Measurements from ENCODE around the gene SVIL.

SVIL gene, protein sequence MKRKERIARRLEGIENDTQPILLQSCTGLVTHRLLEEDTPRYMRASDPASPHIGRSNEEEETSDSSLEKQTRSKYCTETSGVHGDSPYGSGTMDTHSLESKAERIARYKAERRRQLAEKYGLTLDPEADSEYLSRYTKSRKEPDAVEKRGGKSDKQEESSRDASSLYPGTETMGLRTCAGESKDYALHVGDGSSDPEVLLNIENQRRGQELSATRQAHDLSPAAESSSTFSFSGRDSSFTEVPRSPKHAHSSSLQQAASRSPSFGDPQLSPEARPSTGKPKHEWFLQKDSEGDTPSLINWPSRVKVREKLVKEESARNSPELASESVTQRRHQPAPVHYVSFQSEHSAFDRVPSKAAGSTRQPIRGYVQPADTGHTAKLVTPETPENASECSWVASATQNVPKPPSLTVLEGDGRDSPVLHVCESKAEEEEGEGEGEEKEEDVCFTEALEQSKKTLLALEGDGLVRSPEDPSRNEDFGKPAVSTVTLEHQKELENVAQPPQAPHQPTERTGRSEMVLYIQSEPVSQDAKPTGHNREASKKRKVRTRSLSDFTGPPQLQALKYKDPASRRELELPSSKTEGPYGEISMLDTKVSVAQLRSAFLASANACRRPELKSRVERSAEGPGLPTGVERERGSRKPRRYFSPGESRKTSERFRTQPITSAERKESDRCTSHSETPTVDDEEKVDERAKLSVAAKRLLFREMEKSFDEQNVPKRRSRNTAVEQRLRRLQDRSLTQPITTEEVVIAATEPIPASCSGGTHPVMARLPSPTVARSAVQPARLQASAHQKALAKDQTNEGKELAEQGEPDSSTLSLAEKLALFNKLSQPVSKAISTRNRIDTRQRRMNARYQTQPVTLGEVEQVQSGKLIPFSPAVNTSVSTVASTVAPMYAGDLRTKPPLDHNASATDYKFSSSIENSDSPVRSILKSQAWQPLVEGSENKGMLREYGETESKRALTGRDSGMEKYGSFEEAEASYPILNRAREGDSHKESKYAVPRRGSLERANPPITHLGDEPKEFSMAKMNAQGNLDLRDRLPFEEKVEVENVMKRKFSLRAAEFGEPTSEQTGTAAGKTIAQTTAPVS (N-terminal part only)

DNA sequence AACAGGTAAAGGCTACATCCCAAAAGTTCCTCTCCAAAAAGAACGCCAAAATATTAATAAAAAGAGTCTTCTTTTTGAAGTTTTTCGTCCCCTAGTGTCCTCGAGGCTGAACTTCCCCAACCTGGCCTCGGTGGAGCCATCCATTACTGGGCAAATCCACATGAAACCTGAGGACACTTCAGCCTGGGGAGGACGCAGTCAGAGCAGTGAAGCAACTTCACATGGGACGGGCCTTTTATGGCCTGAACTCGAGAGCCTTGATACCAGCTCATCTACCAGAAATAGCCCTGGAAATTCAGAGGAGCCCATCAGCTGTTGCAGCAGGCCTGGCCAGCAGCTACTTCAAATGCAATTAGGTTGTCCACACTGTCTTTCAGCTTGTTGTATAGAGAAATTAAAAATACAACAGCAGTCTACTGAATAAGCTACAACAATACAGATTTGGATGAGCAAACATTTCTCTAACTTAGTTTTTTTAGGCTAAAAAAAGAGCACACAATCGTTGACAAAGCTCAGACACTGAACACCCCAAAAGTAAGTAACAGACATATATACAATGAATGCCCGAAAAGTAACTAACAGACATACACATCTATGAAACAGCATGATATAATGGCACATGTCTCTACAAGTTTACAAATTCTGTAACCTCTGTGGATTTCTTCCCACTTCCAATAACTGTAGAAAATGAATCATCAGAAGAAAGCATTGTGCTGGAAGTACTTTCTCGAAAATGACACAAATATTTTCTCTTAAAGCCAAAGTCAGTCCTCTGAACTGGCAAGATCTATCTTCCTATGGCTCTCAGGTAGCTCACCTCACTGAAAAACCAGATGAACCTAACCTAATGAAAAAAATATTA is at the start of gene SVIL:
SVIL (minus strand) TSS at position 208 of the 862 bp plus-strand sequence. CDS start 79,913 bp downstream, outside the sequence.
- no peak for DNase-seq

DNA sequence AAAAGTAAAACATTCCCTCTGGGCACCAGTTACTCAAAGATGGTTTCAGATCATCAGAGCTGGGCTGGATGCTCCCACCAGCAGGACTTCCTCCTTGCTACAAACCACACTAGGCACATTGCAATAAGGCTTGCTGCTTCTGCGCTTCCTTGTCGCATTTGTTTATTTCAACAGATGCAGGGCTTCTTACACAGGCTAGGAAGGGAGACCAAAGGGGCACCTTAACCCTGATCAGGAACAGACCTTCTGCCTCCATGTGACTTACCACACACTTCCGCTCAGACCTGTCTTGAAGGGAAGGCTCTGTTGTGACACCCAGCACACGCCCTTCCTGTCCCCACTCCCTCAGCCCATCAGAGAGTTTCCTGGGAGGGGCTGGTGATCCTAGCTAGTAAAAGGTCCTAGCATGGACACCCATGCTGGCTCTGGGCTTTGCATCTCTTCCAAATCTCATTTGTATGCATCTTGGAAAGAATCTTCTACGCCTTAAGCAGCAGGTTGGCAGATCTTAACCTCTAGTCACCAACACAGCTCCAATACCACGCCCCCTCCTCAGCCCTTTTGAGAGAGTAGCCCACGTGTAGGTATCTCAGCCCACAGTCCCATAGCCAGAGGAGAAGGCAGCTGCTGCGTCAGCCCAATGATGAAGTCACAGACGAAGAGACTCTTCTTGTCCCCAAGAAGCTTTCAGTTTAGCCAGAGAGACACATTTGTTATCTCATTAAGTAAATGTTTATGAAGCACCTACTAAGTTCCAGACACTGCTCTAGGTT is 47.1 kb upstream of the SVIL start:
- DNase-seq, result no peak

DNA sequence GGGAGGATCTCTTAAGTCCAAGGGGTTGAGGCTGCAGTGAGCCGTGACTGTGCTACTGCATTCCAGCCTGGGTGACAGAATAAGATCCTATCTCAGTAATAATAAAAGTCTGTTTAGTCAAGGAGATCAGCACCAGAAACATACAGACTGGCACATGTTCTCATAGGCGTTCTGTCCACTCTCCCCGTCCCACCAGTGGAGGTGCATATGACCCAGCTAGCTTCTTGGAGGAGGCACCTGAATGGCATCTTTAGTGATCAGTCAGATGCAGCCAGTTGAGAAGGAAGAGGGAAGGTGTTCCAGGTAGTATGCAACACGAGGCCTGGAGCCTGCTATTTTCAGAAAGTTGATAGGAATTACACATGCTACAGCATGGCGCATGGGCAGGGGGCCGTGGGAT is 45.3 kb upstream of the SVIL start:
- no peak for DNase-seq

DNA sequence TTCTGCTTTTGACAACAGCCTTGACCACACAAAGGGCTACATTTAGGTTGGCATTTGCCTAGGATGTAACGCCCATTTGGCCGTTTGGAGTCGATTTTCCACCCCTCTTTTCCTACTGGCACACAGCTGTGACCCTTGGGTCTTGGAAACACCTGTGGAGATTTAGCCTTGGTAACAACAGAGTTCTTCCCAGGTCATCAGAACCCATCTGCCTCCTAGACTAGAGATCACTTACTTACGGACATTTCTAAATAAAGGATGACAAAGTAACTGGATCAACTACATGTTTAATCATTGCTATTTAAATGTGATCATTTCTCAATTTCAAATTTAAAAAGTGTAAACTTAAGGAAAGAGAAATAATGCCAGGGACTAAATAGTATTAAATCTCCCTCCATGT is 42.0 kb upstream of the SVIL start:
- DNase-seq, result no peak

DNA sequence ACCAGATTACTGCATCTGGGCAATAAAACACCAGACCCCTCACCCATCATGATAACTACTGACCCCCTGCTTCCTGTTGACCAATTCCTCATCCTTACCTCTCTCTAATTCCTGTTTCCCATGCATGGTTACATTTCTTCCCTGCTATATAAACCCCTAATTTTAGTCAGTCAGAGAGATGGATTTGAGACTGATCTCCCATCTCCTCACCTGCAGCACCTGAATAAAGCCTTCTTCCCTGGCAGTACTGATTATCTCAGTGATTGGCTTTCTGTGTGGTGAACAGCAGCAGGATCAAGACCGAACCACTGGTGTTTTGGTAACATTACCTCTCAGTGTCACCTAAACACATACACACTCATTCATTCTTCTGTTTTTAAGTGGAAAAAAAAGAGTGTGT is 41.2 kb upstream of the SVIL start:
- no peak for DNase-seq

DNA sequence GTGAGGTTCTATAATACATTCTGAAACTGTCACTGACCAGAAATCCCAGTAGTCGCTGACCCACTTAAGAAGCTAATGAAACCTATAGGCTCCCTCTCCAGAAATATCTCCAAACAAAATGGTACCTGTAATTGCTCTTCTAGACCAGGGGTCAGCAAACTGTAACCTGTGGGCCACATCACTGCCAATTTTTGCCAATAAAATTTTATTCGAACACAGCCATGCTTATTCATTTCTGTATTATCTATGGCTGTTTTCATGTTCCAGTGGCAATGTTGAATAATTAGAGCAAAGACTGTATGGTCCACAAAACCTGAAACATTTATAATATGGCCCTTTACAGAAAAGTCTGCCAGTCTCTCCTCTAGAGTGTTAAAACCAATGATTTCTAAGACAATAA is 37.2 kb upstream of the SVIL start:
- DNase-seq, result no peak

DNA sequence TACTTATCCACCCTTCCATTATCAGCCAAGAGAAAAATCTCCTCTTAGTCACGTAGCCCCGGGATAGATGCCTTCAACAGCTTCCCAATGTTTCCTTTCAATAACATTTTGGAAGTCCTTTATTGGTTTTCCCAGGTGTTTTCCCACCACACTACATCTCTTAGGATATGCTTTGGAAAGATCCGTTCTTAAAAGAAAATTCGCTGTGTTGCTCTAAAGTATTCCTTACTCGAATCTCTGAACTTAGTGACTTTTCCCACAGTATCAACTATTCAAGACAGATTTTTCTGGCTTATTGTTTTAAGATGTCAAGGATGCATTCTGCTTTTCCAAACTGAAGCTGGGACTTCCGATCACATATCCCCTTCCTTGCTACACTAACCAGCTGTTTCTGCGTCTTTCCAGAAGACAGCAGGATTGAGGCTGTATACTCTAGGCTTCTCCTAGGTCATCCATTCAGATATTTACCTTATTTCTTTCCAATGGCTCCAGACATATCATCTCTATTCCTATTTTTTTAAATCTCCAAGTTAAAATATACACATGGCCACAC is 36.5 kb upstream of the SVIL start:
- no peak for DNase-seq

DNA sequence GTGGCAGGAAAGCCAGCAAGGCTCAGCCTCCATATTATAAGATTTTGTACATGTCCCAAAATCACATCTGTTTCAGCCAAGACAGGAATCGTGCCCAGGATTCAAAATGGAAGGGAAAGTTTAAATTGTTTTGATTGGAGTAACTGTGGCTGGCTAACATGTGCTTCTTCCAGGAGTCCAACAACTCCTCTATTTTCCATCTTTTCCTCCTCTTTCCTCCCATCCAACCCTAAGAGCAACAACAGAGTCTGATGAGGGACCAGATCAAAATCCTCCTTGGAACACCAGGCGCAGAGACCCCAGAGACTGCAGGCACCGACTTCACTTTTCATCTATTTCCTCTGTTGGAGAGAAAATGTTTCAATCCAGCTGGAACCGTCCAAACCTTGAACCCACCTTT is 36.0 kb upstream of the SVIL start:
- no peak for DNase-seq

DNA sequence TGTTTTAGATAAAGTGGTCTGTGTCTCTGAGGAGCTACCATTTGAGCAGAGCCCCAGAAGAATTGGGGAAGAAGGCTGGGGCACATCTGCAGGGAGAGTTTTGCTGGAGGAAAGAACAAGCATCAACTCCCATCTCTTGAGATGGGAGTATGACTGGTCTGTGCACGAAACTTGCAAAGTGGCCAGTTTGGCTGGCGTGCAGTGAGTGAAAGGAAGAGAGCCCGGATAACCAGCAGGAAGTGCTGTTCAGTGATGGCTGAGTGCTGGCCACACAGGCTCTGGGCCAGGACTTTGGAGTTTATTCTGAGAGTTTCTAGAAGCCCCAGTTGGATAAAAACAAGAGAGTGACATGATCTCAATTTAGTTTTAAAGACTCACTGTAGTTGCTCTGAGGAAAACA is 34.4 kb upstream of the SVIL start:
- DNase-seq, result no peak

DNA sequence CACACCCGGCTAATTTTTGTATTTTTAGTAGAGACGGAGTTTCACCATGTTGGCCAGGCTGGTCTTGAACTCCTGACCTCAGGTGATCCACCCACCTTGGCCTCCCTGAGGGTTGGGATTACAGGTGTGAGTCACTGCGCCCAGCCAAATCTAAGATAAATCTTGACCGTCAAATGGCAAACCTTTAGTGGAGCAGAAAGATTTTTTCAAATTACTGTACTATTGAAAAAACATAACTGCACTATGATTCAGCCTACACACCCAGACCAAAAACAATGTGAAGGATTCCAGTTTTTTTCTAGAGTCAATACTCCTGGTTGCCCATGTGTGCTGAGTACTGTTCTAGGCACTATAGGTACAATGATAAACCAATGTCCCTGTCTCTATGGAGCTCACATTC is 33.9 kb upstream of the SVIL start:
- no peak for DNase-seq

DNA sequence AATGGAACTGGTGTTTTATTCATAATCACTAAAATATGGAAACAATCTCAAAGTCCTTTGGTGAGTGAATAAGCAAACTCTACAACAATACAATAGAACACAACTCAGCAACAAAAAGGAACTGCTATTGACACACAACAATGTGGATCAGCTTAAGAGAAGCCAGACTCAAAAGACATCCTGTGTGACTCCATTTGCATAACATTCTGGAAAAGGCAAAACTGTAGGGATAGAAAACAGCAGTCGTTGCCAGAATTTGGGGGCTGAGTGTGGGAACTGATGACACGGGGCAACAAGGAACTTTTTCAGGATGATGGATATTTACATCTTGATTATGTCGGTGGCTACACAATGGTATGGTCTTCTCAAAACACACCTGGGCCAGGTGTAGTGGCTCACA is 32.4 kb upstream of the SVIL start:
- no peak for DNase-seq

DNA sequence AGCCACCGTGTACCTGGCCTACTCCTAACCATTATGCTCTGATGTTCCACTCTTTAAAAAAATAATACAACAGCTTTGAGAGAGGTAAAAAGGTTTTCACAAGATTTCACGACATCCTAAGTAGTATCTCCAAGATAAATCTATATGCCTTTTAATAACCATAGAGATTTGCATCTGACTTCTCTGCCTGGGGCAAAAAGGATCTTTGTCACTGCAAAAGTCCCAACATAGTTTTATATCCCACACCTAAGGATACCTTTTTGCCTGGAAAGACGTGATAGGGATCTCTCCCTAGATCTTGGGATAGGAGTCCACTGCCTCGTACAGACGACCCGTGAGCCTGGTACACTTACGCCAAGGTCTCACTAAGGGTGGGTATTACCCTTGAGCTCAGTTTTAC is 31.4 kb upstream of the SVIL start:
- no peak for DNase-seq

DNA sequence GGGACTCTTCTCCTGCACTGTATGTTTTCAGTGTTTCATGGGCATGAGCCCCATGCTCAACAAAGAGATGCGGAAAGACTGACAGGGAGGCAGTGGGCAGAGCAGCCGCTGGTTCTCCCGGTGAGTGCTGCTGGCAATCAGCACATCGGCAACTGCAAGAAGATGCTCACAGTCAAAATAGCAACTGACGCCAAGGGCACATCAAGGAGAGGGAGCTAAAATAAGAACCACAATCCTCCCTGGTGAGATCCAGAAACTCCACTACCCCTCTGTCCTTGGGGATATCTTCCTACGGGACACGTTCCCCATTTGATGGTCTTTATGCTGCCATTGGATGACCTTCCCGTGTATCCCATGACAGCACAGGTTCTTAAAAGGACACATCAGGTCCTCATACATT is 28.9 kb upstream of the SVIL start:
- DNase-seq, result no peak

DNA sequence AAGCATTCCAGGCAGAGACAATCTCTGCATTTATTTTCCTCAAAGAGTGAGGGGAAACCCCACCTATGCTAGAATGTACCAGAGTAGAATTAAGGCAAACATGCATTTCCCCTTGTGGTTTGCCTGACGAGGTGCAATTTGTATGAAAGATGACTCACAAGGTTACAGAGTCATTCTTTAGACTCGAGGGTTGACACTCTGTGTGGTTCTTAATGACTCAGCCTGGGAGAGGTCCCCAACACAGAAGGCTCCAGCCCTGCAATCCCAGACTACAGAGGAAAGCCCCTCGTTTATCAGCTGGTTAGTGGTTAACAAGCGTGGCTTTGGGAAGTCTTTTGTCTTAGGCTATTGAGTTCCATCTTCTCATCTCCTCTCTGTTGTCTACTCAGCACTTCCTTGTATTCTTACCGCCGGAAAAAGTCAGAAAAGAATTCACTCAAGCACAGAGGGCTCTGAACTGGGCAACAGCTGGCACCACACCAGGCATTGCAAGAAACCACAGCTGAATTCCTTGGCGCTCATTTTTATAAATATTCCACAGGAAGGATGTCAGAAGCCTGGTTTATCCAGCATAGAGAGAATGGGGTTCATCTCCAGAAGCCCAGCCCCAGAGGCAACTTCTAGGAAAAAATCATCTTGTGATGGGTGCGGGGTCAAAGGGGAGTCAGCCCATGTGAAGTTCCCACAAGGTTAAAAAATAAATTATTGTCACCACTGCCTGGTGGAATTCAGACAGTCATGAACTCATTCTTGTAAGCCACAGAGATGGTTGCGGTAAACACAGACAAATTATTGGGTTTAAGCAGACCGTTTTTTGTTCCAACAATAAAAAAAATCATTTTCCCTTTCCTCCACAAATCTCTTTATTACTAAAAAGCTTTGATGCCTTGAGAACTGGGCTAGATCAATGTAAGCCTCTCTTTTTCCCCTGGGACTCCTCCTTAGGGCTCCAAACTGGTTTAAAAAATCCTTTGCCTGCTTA is 24.5 kb upstream of the SVIL start:
- no peak for DNase-seq

DNA sequence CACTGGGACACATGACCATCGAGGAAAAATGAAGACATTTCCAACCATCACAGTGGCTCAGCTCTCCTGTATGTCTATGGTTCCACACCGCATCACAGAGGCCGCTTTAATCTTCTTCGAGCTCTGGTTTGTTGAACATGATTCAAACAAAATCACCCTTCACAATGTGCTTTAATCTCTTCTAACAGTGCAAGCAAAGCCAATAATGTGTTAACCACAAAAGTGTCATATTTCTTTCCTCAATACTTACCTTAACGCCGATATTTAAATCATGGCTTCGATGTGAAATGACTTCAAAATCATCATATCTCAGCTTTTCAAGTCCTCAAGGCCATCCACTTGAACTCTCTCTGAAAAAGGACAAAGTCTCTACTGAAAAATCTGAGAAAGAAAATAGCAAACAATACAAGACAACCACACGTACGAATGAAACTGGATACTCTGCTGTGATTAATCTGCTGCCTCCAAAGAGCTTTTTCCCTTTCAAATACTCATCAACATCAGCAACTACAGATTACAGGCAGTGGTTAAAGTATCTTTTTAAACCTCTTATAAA is 23.0 kb upstream of the SVIL start:
- no peak for DNase-seq

DNA sequence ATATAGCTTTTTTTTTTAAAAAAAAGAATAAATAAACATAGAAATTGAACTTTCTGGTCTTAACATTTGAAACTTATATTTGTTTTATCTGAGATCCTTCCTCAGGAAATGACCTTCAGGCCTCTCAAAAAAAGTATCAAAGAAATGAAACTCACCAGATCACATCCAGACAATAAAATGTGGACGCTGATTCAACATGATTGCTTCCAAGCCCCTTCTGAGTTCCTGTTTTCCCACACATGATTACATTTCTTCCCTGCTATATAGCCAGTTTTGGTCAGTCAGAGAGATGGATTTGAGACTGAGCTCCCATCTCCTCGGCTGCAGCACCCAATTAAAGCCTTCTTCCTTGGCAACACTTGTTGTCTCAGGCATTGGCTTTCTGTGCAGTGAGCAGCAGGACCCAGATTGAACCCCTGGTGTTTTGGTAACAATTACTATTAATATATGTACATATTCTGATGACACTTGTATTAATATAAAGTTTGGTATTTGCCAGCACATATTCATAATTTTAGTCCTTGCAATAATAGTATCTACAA is 21.8 kb upstream of the SVIL start:
- DNase-seq, result no peak

DNA sequence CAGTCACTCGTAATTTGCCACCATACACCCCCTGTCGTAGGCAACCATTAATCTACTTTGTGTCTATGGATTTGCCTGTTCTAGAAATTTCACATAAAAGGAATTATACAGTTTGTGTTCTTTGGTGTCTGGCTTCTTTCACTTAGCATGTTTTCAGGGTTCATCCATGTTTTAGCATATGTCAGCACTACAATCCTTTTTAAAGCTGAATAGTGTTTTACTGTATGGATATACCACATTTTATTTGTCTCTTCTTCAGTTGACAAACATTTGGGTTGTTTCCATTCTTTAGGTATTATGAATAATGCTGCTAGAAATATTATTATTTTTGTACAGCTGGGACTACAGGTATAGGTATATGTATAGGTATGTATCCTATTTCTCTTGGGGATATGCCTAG is 17.4 kb upstream of the SVIL start:
- DNase-seq, result no peak

DNA sequence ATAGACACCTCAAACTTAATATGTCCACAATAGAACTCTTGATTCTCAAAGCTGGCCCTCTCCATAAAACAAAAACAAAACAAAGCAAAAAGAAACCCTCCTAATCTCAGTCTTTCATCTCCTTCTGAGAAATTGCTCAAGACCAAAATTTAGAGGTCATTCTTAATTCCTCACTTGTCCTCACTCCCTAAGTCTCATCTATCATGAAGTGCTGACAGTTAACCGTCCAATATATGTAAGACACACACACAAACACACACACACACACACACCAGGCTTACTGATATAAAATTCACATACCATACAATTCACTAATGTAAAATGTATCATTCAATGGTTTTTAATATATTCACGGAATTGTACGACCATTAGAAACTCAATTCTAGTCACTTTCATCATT is 17.0 kb upstream of the SVIL start:
- no peak for DNase-seq

DNA sequence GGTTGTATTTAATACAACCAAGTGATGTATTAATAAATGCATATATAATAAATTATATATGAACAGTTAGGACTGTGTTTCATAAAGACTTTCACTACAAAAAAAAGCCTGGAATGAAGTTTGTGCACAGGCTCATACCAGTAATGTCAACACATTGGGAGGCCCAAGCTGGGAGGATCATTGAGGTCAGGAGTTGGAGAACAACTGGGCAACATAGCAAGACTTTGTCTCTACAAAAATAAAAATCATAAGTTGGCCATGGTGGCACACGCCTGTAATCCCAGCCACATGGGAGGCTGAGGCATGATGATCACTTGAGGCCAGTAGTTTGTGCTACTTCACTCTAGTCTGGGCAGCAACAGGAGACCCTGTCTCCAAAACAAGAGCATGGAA is 15.8 kb upstream of the SVIL start:
- no peak for DNase-seq
